Measurements from ENCODE around the gene BTBD8. TPM values are rescaled to one million over a fixed set of nuclear protein-coding genes. Genes with fewer than 3 reads are reported as not detected.

BTBD8 gene
- total and polyA plus RNA-seq, 2 of the 4 experiments (the other 2 are of a cell fraction), result 0.94 to 2.0 TPM

- Histone ChIP-seq H2AFZ (replicated peaks; ENCODE audit: low read length, poor library complexity) (no peak overlapping the region), H3K56ac (ENCODE audit: extremely low read depth, insufficient read depth, low read length) (no peak overlapping the region), H3K4me3 (ENCODE audit: insufficient read depth, low read depth, low read length) (no peak overlapping the region), H2BK20ac (ENCODE audit: low read depth, low read length) (no peak overlapping the region), H2BK15ac (ENCODE audit: low read depth, low read length) (no peak overlapping the region), H3K27me3 (ENCODE audit: control insufficient read depth, insufficient read depth, low read length) (no peaks in the 10 kb centered on the region), H3K27ac (ENCODE audit: insufficient read depth, low read length) (no peak overlapping the region), H2AK9ac (replicated peaks; ENCODE audit: low read depth, low read length, poor library complexity) (no peak overlapping the region), H2AK5ac (ENCODE audit: low read depth, low read length) (no peak overlapping the region), H3K9me3 (ENCODE audit: control insufficient read depth, insufficient read depth, low read length) (peaks cover 2% of the 10 kb centered on the region; the same call in 1 of the 2 replicates), H3K4ac (ENCODE audit: low read depth, low read length) (no peak overlapping the region), H4K8ac (ENCODE audit: low read depth in 2 of 2, low read length in 2 of 2) (no peak overlapping the region), H4K20me1 (ENCODE audit: insufficient read depth, low read length) (no peaks in the 10 kb centered on the region), H2BK5ac (ENCODE audit: low read depth, low read length, poor library complexity, severe bottlenecking) (no peak overlapping the region), H3K36me3 (ENCODE audit: control insufficient read depth, insufficient read depth, low read length) (no peaks in the 10 kb centered on the region), H3K23ac (ENCODE audit: low read depth, low read length) (no peak overlapping the region), H3K18ac (ENCODE audit: low read depth, low read length) (no peak overlapping the region), H4K91ac (ENCODE audit: insufficient read depth, low read depth, low read length) (no peak overlapping the region), H3K4me2 (ENCODE audit: low read depth, low read length) (no peak overlapping the region), H3K9me1 (ENCODE audit: insufficient read depth, low read length) (no peaks in the 10 kb centered on the region; the same call in 1 of the 2 replicates), H3K9ac (ENCODE audit: low read depth, low read length) (no peak overlapping the region), H3K79me1 (ENCODE audit: low read depth in 1 of 2, low read length in 2 of 2) (no peaks in the 10 kb centered on the region), H4K5ac (ENCODE audit: low read depth, low read length) (no peak overlapping the region), H3K14ac (replicated peaks; ENCODE audit: low read depth, low read length) (no peak overlapping the region), H3K4me1 (ENCODE audit: control insufficient read depth, insufficient read depth, low read length) (no peaks in the 10 kb centered on the region), H2BK120ac (ENCODE audit: low read depth, low read length) (no peak overlapping the region)
- intact Hi-C loops (cut with micrococcal nuclease), result no loop called here
- ATAC-seq (ENCODE audit: low read depth) (no peak), DNase-seq (no peak)
- CTCF ChIA-PET, result no interaction called here
- TF ChIP-seq MAFK (IDR thresholded peaks at IDR 0.05; ENCODE audit: low read depth, low read length) (no peak), BHLHE40 (IDR thresholded peaks at IDR 0.05; ENCODE audit: low read depth, low read length) (no peak), POLR2A (IDR thresholded peaks at IDR 0.05; ENCODE audit: low read depth, low read length) (no peak)
- no TSS peak for BruUV-seq (replicated peaks)
- in situ Hi-C loops (cut with MboI; ENCODE audit: low sequenced_read_pairs), result no loop called here
- POLR2A ChIA-PET (ENCODE audit: unreplicated experiment), result no interaction called here
- dilution Hi-C loops (cut with HindIII; ENCODE audit: low sequenced_read_pairs, unreplicated experiment), result no loop called here
These were observed 123.0 kb downstream of the BTBD8 start for GRCh38 chr1:92203105-92203504.

Data from IMR-90 (cell line).